GM12872 (cell line): ENCODE measurements around the gene SFMBT2.

Source experiments
- CTCF ChIP-seq: IDR thresholded peaks from 3 replicates; pipeline ENCODE4 v1.5.1; 2011; ENCODE audit warnings: low read depth, mild to moderate bottlenecking, low read length, moderate library complexity; ENCODE audit not compliant: insufficient read depth

Gene SFMBT2

DNA sequence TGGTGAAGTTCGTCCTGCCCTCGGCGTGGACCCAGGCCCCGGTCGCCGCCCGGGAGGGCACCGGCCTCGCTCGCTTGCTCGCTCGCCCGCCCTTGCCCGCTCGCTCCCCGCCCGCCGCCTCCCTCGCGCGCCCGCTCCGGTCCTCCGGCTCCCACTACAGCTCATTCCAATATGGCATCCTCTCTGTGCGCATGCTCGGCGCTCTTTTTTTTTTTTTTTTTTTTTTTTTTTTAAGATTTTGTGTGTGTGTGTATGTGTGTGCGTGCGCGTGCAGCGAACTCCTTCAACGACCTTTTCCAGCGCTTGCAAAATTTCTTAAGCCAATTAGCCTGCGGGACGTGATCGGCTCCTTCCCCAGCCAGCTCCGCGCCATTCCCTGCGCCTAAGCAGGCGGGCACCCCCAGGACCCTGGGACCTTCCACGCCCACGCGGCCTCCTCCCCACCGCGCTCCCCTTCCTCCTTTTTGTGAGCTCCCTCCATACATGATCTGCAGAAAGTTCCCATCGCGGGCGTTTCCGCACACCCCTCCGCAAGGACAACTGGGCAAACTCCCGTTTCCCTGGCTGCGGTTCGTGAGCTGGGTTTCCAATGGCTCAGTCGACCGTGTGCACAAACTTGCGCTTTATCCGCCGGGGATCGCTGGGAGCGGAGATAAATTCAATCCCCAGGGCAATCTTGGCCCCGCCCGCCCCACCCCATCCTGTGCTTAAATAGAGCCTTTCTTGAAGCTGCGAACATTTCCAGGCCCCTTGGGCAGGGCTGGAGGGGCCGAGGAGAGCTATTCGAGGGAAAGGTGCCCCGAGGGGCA, at the start of gene SFMBT2:
Gene SFMBT2 (minus strand): TSS at position 173 of the 809 bp plus-strand sequence. CDS start 29,136 bp downstream, outside the sequence.
- no peak for TF ChIP-seq CTCF

DNA sequence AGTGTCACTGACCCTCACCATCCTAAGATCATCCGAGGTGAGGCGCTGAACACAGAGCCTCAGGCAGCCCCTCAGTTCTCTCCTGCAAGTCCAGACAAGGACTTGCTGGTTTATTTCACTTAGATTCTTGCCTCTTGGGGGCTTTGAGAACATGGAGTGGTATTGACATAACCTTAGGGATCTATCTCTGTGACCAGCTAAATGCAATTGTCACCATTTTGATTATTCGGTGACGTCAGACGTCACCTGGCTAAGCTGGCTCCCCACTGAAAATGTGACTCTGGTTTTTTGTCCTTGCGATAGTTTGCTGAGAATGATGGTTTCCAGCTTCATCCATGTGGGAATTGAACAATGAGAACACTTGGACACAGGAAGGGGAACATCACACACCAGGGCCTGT, 49.2 kb upstream of the SFMBT2 start:
- TF ChIP-seq CTCF, result no peak

DNA sequence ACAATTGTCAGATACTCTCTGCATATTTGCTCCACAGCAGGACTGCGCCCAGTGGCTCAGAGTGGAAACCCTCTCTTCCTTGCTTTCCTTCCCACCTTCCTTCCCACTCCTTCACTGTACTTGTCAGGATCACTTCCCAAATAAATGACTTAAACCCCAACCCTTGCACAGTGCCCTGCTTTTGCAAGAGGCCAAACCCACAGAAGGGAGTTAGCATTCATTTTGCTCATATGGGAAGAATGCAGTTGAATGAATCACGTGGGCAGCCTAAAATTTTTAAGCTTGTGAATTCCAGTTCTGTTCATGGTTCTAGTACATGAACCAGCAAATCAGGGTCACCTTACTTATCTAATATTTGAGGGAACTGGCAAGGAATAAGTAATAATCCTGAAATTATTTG, 47.7 kb upstream of the SFMBT2 start:
- no peak for TF ChIP-seq CTCF

- no peak for TF ChIP-seq CTCF
These were observed 46.9 kb upstream of the SFMBT2 start for GRCh38 chr10:7457478-7458316.

DNA sequence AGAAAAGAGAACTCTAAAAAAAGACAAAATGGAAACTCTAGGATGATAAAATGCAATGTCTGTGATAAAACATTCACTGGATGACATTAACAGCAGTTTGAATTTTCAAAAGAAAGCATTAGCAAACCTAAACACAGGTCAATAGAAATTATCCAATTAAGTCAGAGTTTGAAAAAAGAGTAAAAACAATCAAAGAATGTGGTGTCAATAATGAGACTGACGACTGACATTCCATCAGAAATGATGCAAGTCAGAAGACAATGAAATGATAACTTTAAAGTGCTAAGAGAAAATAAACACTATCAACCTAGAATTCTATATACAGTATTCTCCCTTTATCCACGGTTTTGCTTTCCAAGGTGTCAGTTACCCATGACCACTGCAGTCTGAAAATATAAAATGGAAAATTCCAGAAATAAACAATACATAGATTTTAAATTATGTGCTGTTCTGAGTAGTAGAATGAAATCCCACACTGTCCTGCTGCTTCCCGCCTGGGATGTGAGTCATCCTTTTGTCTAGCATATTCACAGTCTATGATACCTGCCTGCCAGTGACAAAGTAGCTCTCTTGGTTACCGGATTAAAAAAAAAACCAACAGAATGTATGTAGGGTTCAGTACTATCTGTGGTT, 38.3 kb upstream of the SFMBT2 start:
- TF ChIP-seq CTCF, result no peak

- TF ChIP-seq CTCF, result no peak
These were observed 34.8 kb upstream of the SFMBT2 start for GRCh38 chr10:7445474-7446185.
